Activated CD4-positive, alpha-beta T cell treated with anti-CD3 and anti-CD28 coated beads, Interleukin-2, amount 50 U/mL, for 16 hours (primary cell): ENCODE measurements around the gene OSCP1.

Source experiments
- DNase-seq: peaks from one replicate; pipeline ENCODE4 v3.0.0-alpha.2; 2020

OSCP1 gene

GRCh38 chr1:36400825-36401601, 49.2 kb downstream of the OSCP1 start:
- DNase-seq, result peak; percentile 67

- no peak for DNase-seq
Measured at GRCh38 chr1:36400514-36400824, 49.8 kb downstream of the OSCP1 start.

- no peak for DNase-seq
Measured at GRCh38 chr1:36398370-36398977, 51.8 kb downstream of the OSCP1 start.

- peak; percentile 94 for DNase-seq
Measured at GRCh38 chr1:36397378-36398230, 52.6 kb downstream of the OSCP1 start, which contains the start of gene LSM10. LSM10 (minus strand) TSS chr1:36397908; CDS start chr1:36394129, 3,779 bp downstream.

GRCh38 chr1:36397083-36397377, 53.2 kb downstream of the OSCP1 start:
- DNase-seq, result no peak

- peak; percentile 50 for DNase-seq
Measured at GRCh38 chr1:36396359-36396758, 53.9 kb downstream of the OSCP1 start.

- DNase-seq, result no peak
Measured at GRCh38 chr1:36393686-36394085, 56.6 kb downstream of the OSCP1 start.

GRCh38 chr1:36392836-36393235, 57.4 kb downstream of the OSCP1 start:
- no peak for DNase-seq

GRCh38 chr1:36391271-36391670, 59.0 kb downstream of the OSCP1 start:
- no peak for DNase-seq

- no peak for DNase-seq
Measured at GRCh38 chr1:36390411-36390810, 59.8 kb downstream of the OSCP1 start.

- DNase-seq, result no peak
Measured at GRCh38 chr1:36389999-36390398, 60.3 kb downstream of the OSCP1 start.

GRCh38 chr1:36389261-36389660, 61.0 kb downstream of the OSCP1 start:
- no peak for DNase-seq

GRCh38 chr1:36387141-36387949, 62.9 kb downstream of the OSCP1 start:
- no peak for DNase-seq

- DNase-seq, result peak; percentile 98
Measured at GRCh38 chr1:36386265-36387140, 63.7 kb downstream of the OSCP1 start.

- DNase-seq, result peak; percentile 100
Measured at GRCh38 chr1:36385410-36386264, 64.6 kb downstream of the OSCP1 start, which contains the start of gene STK40. STK40 (minus strand) TSS chr1:36385924; CDS start chr1:36361332, 24,592 bp downstream.

- peak; percentile 77 for DNase-seq
Measured at GRCh38 chr1:36384542-36385409, 65.5 kb downstream of the OSCP1 start.

- no peak for DNase-seq
Measured at GRCh38 chr1:36383240-36383639, 67.0 kb downstream of the OSCP1 start.

- DNase-seq, result no peak
Measured at GRCh38 chr1:36382669-36383068, 67.6 kb downstream of the OSCP1 start.

- no peak for DNase-seq
Measured at GRCh38 chr1:36382231-36382630, 68.0 kb downstream of the OSCP1 start.

- DNase-seq, result no peak
Measured at GRCh38 chr1:36381405-36381804, 68.8 kb downstream of the OSCP1 start.
